Smooth muscle cell (in vitro differentiated cells): Measurements from ENCODE around the gene ZNF428. TPM values are rescaled to one million over a fixed set of nuclear protein-coding genes. Genes with fewer than 3 reads are reported as not detected.

Experiments used
- DNase-seq: peaks from one replicate; lab custom pipeline; 2025; ENCODE audit not compliant: unreplicated experiment; lab: John Stamatoyannopoulos, UW
- H2AFZ ChIP-seq: fragments of 200-600 bp; sonication (generic); 2 replicates; pipeline ENCODE4 v1.6.0; 2016; ENCODE audit warnings: antibody characterized with exemption, low read depth, mild to moderate bottlenecking
- H3F3A ChIP-seq: fragments of 200-600 bp; sonication (generic); 2 replicates; pipeline ENCODE4 v1.6.0; 2017; ENCODE audit warnings: antibody characterized with exemption, low read depth
- H3K27ac ChIP-seq: fragments of 200-600 bp; sonication (generic); 2 replicates; pipeline ENCODE4 v1.5.1; 2016; ENCODE audit warnings: low read depth, mild to moderate bottlenecking
- H3K27me3 ChIP-seq: fragments of 200-600 bp; sonication (generic); 2 replicates; pipeline ENCODE4 v1.6.1; 2016; ENCODE audit warnings: low read depth, mild to moderate bottlenecking
- H3K36me3 ChIP-seq: fragments of 200-600 bp; sonication (generic); 2 replicates; pipeline ENCODE4 v1.5.1; 2016; ENCODE audit warnings: low read depth
- H3K4me1 ChIP-seq: fragments of 200-600 bp; sonication (generic); 2 replicates; pipeline ENCODE4 v1.5.1; 2016; ENCODE audit warnings: low read depth
- H3K4me2 ChIP-seq: fragments of 200-600 bp; sonication (generic); 2 replicates; pipeline ENCODE4 v1.6.0; 2016; ENCODE audit warnings: mild to moderate bottlenecking
- H3K4me3 ChIP-seq: fragments of 200-600 bp; sonication (generic); 2 replicates; pipeline ENCODE4 v1.5.1; 2016; ENCODE audit warnings: mild to moderate bottlenecking
- H3K79me2 ChIP-seq: fragments of 200-600 bp; sonication (generic); 2 replicates; pipeline ENCODE4 v1.6.0; 2016; ENCODE audit warnings: low read depth, mild to moderate bottlenecking
- H3K9ac ChIP-seq: fragments of 200-600 bp; sonication (generic); 2 replicates; pipeline ENCODE4 v1.6.0; 2016; ENCODE audit warnings: low read depth
- H3K9me3 ChIP-seq: fragments of 200-600 bp; sonication (generic); replicated peaks from 2 replicates; pipeline ENCODE4 v1.5.1; 2016; ENCODE audit warnings: low read depth
- H4K20me1 ChIP-seq: fragments of 200-600 bp; sonication (generic); 2 replicates; pipeline ENCODE4 v1.6.0; 2016; ENCODE audit warnings: low read depth
- CTCF ChIP-seq: fragments of 200-600 bp; sonication (generic); IDR thresholded peaks from 2 replicates; pipeline ENCODE4 v1.5.1; 2017; ENCODE audit warnings: borderline replicate concordance, mild to moderate bottlenecking, antibody characterized with exemption; ENCODE audit not compliant: insufficient read depth, poor library complexity, severe bottlenecking
- WGBS: methylation state at CpG from one replicate; pipeline ENCODE4 v1.1.7; 2016; ENCODE audit warnings: low lambda C conversion rate; 5-methylcytosine and 5-hydroxymethylcytosine counted together
- polyA plus RNA-seq: library from polyadenylated mRNA; unstranded; fragments of >200 nt; fragmentation: Nextera tagmentation; extraction: Ambion mirVana; gene quantifications from 2 replicates; pipeline ENCODE4 v1.2.1, GENCODE V29; 2016
- total RNA-seq: library from RNA; depleted of rRNA; stranded (reverse); fragments of >200 nt; gene quantifications from 2 replicates; pipeline ENCODE4 v1.2.3, GENCODE V29; 2014

Gene ZNF428
- total and polyA plus RNA-seq, 2 experiments from 2014 or later = 20.3 to 63.1 TPM

- Histone ChIP-seq H2AFZ (no peak overlapping the region), H4K20me1 (no peaks in the 10 kb centered on the region), H3K27me3 (no peaks in the 10 kb centered on the region), H3K4me3 (no peak overlapping the region), H3K4me2 (no peak overlapping the region), H3K9ac (no peak overlapping the region), H3K36me3 (no peaks in the 10 kb centered on the region), H3K27ac (no peak overlapping the region), H3K79me2 (peaks cover 9% of the 10 kb centered on the region), H3K4me1 (peaks cover 10% of the 10 kb centered on the region), H3F3A (no peaks in the 10 kb centered on the region), H3K9me3 (no peaks in the 10 kb centered on the region)
- TF ChIP-seq CTCF = no peak
- DNase-seq = no peak
- WGBS = 96% methylated on average over 2 of the region's 3 CpGs
Observed at GRCh38 chr19:43578787-43579186, 40.6 kb downstream of the ZNF428 start.

GRCh38 chr19:43575955-43576878, 43.2 kb downstream of the ZNF428 start:
- no peak for TF ChIP-seq CTCF
- Histone ChIP-seq H3K27me3 (no peaks in the 10 kb centered on the region), H3K79me2 (peaks cover 13% of the 10 kb centered on the region), H3K27ac (peak overlapping the region; percentile 89), H3K4me1 (peaks cover 10% of the 10 kb centered on the region), H2AFZ (peak overlapping the region; percentile 94), H3K9me3 (no peaks in the 10 kb centered on the region), H4K20me1 (no peaks in the 10 kb centered on the region), H3F3A (no peaks in the 10 kb centered on the region), H3K36me3 (no peaks in the 10 kb centered on the region), H3K9ac (peak overlapping the region; percentile 75), H3K4me3 (peak overlapping the region; percentile 94), H3K4me2 (peak overlapping the region; percentile 100)
- 75% methylated on average over 37 of the region's 37 CpGs for WGBS
- no peak for DNase-seq

GRCh38 chr19:43575156-43575950, 44.1 kb downstream of the ZNF428 start, which contains the start of the genes PINLYP and XRCC1:
PINLYP (plus strand) TSS chr19:43575801; CDS start chr19:43577192, 1,391 bp downstream.
XRCC1 (minus strand) TSS chr19:43575527; CDS start chr19:43575458, 69 bp downstream.
- no peak for TF ChIP-seq CTCF
- Histone ChIP-seq H3K9me3 (no peaks in the 10 kb centered on the region), H3K4me3 (peak within 1 kb of the TSS; percentile 94), H4K20me1 (no peaks in the 10 kb centered on the region), H2AFZ (peak within 1 kb of the TSS; percentile 97), H3K27me3 (no peaks in the 10 kb centered on the region), H3K9ac (peak within 1 kb of the TSS; percentile 98), H3K4me2 (peak within 1 kb of the TSS; percentile 100), H3K4me1 (peaks cover 10% of the 10 kb centered on the region), H3K79me2 (peaks cover 15% of the 10 kb centered on the region), H3K36me3 (no peaks in the 10 kb centered on the region), H3K27ac (peak within 1 kb of the TSS; percentile 89), H3F3A (no peaks in the 10 kb centered on the region)
- WGBS = 1% methylated on average over 27 of the region's 51 CpGs
- DNase-seq = peak; percentile 86
